ENCODE data around the gene EYS. TPM values are rescaled to one million over a fixed set of nuclear protein-coding genes. Genes with fewer than 3 reads are reported as not detected.

Gene EYS
- total RNA-seq, 1 experiment from 2014 or later, result not detected

GRCh38 chr6:63673692-63674091 lies 2033.3 kb downstream of the EYS start:
- DNase-seq (ENCODE audit: low read depth), result no peak

GRCh38 chr6:63672582-63673129 lies 2034.4 kb downstream of the EYS start:
- no peak for DNase-seq (ENCODE audit: low read depth)

- no peak for DNase-seq (ENCODE audit: low read depth)
Measured at GRCh38 chr6:63671098-63671754, 2035.8 kb downstream of the EYS start.
